Fibroblast of lung (primary cell): ENCODE measurements around the gene TTLL11. TPM values are rescaled to one million over a fixed set of nuclear protein-coding genes. Genes with fewer than 3 reads are reported as not detected.

Experiments used
- DNase-seq, 2 donors: peaks; one replicate each; pipeline versions ENCODE4 v3.0.0 to v3.0.0-alpha.2; 2010; ENCODE audit warnings: low read depth in 2 of 2
- H2AFZ ChIP-seq: 2 replicates; pipeline ENCODE4 v1.5.1; 2012; ENCODE audit warnings: low read length, control low read depth, inconsistent platforms
- H3K27ac ChIP-seq: 2 replicates; pipeline ENCODE4 v1.5.1; 2011; ENCODE audit warnings: low read length, control low read depth; ENCODE audit not compliant: insufficient read depth
- H3K27me3 ChIP-seq: 2 replicates; pipeline ENCODE4 v1.5.1; 2011; ENCODE audit warnings: mild to moderate bottlenecking, low read length; ENCODE audit not compliant: control insufficient read depth, insufficient read depth
- H3K36me3 ChIP-seq: 2 replicates; pipeline ENCODE4 v1.5.1; 2011; ENCODE audit warnings: low read length; ENCODE audit not compliant: control insufficient read depth, insufficient read depth
- H3K4me1 ChIP-seq: 2 replicates; pipeline ENCODE4 v1.5.1; 2011; ENCODE audit warnings: low read length; ENCODE audit not compliant: control insufficient read depth, insufficient read depth; ENCODE audit errors: extremely low read depth
- H3K4me2 ChIP-seq: 2 replicates; pipeline ENCODE4 v1.5.1; 2011; ENCODE audit warnings: low read length, control low read depth; ENCODE audit not compliant: insufficient read depth; ENCODE audit errors: extremely low read depth
- H3K4me3 ChIP-seq, 4 experiments: fragments of 200-600 bp in 1 of 4; sonication (generic) in 1 of 4; replicated peaks in 1 of 4; 2 replicates each; pipeline ENCODE4 v1.5.1; 2011 to 2016; ENCODE audit warnings: low read length in 4 of 4, low read depth in 3 of 4, mild to moderate bottlenecking in 3 of 4, control low read depth in 2 of 4, inconsistent platforms in 1 of 4, mixed read lengths in 1 of 4; ENCODE audit not compliant: insufficient read depth in 1 of 4; ENCODE audit errors: control extremely low read depth in 1 of 4
- H3K79me2 ChIP-seq: 2 replicates; pipeline ENCODE4 v1.5.1; 2012; ENCODE audit warnings: mild to moderate bottlenecking, low read length, inconsistent platforms; ENCODE audit not compliant: control insufficient read depth, insufficient read depth
- H3K9ac ChIP-seq: 2 replicates; pipeline ENCODE4 v1.5.1; 2011; ENCODE audit warnings: mild to moderate bottlenecking, low read length, control low read depth; ENCODE audit not compliant: insufficient read depth
- H3K9me3 ChIP-seq: 2 replicates; pipeline ENCODE4 v1.5.1; 2012; ENCODE audit warnings: low read depth, low read length; ENCODE audit not compliant: control insufficient read depth, insufficient read depth
- H4K20me1 ChIP-seq: 2 replicates; pipeline ENCODE4 v1.5.1; 2011; ENCODE audit warnings: low read length; ENCODE audit not compliant: control insufficient read depth, insufficient read depth; ENCODE audit errors: extremely low read depth
- EZH2 ChIP-seq: IDR thresholded peaks from 2 replicates; pipeline ENCODE4 v1.5.1; 2012; ENCODE audit warnings: low read length, control low read depth, mild to moderate bottlenecking; ENCODE audit errors: missing control alignments
- polyA plus RNA-seq, 2 donors: library from polyadenylated mRNA; depleted of rRNA in 1 of 2; stranded (reverse) in 1 of 2; unstranded in 1 of 2; fragments of >200 nt; gene quantifications; 2 replicates each; pipeline ENCODE4 v1.2.1, GENCODE V29; 2011 to 2012; ENCODE audit warnings: missing spikeins in 1 of 2
- total RNA-seq: library from RNA; depleted of rRNA; stranded (reverse); fragments of >200 nt; gene quantifications from 2 replicates; pipeline ENCODE4 v1.2.1, GENCODE V29; 2014
- TF ChIP-seq, protein P1 (sequence below), 2 donors: IDR thresholded peaks in 1 of 2; conservative IDR thresholded peaks in 1 of 2; 1 replicate in 1 of 2; 2 replicates in 1 of 2; pipeline ENCODE4 v1.5.1; 2011 to 2012; ENCODE audit warnings: low read length in 2 of 2, control low read depth in 1 of 2, inconsistent platforms in 1 of 2, low read depth in 1 of 2, mild to moderate bottlenecking in 1 of 2

The TTLL11 gene
- total and polyA plus RNA-seq, 2 donors (not counting 1 experiment from before 2014, with no cell fraction given), result 3.9 to 4.8 TPM

GRCh38 chr9:121991307-121991661 lies 101.8 kb downstream of the TTLL11 start:
- H3K27ac ChIP-seq, result no peak overlapping the region
- peaks cover 4% of the 10 kb centered on the region for H3K4me1 ChIP-seq
- no peaks in the 10 kb centered on the region for H4K20me1 ChIP-seq
- TF ChIP-seq, protein P1, sequence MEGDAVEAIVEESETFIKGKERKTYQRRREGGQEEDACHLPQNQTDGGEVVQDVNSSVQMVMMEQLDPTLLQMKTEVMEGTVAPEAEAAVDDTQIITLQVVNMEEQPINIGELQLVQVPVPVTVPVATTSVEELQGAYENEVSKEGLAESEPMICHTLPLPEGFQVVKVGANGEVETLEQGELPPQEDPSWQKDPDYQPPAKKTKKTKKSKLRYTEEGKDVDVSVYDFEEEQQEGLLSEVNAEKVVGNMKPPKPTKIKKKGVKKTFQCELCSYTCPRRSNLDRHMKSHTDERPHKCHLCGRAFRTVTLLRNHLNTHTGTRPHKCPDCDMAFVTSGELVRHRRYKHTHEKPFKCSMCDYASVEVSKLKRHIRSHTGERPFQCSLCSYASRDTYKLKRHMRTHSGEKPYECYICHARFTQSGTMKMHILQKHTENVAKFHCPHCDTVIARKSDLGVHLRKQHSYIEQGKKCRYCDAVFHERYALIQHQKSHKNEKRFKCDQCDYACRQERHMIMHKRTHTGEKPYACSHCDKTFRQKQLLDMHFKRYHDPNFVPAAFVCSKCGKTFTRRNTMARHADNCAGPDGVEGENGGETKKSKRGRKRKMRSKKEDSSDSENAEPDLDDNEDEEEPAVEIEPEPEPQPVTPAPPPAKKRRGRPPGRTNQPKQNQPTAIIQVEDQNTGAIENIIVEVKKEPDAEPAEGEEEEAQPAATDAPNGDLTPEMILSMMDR (conservative IDR thresholded peaks at IDR 0.05 in 1 of 2, IDR thresholded peaks at IDR 0.05 in 1 of 2; ENCODE audit: low read depth in 1 of 2, low read length in 2 of 2), result no peak
- no peak for TF ChIP-seq EZH2
- no peak overlapping the region for H3K4me3 ChIP-seq
- peaks cover 2% of the 10 kb centered on the region for H3K36me3 ChIP-seq
- H2AFZ ChIP-seq, result no peak overlapping the region
- no peaks in the 10 kb centered on the region for H3K79me2 ChIP-seq
- no peak overlapping the region for H3K4me2 ChIP-seq
- H3K27me3 ChIP-seq, result no peaks in the 10 kb centered on the region
- no peak for DNase-seq
- no peak overlapping the region for H3K9ac ChIP-seq
- H3K9me3 ChIP-seq, result no peaks in the 10 kb centered on the region

DNA sequence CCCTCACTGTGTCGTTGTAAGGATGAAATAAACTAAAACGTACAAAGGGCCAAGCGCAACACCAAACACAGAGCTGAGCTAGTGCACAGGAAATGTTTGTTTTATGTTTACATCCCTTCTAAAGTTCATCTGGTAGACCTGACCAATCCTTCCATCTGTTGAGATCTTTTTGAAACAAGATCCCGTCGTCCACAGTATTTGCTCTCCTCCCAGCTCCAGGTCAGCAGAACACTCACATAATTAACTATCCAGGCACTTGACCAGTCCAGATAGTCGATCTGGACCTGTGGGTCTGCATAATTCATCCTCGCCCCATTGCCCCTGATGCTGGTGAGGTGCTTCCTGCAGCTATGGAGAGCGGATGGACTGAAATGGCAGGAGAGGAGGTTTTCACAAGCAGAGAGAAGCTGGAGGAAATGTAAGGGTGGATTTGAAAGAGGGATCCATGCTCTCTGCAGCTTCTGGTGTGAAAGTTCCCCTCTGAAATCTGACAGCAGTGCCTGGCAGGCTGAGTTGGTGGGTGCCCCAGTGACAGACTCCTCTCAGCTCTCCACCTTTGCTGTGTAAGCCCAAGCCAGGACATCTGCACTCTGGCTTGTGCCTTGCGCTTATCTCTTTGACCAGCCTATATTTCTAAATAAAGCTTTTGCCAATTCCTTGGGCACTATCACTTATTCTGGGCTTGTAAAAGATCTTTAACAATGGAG lies 102.4 kb downstream of the TTLL11 start:
- Histone ChIP-seq H3K4me3 (no peak overlapping the region), H3K4me1 (peaks cover 4% of the 10 kb centered on the region), H3K4me2 (no peak overlapping the region), H4K20me1 (no peaks in the 10 kb centered on the region), H3K27me3 (no peaks in the 10 kb centered on the region), H3K9me3 (no peaks in the 10 kb centered on the region), H3K9ac (no peak overlapping the region), H3K27ac (no peak overlapping the region), H3K79me2 (no peaks in the 10 kb centered on the region), H2AFZ (no peak overlapping the region), H3K36me3 (peaks cover 2% of the 10 kb centered on the region)
- TF ChIP-seq EZH2, result no peak
- TF ChIP-seq, protein P1 (conservative IDR thresholded peaks at IDR 0.05 in 1 of 2, IDR thresholded peaks at IDR 0.05 in 1 of 2; ENCODE audit: low read depth in 1 of 2, low read length in 2 of 2), result no peak
- no peak for DNase-seq

- no peak overlapping the region for H3K9ac ChIP-seq
- no peak for DNase-seq
- H3K36me3 ChIP-seq, result peaks cover 2% of the 10 kb centered on the region
- H3K4me3 ChIP-seq, result no peak overlapping the region
- no peak overlapping the region for H3K4me2 ChIP-seq
- no peaks in the 10 kb centered on the region for H3K79me2 ChIP-seq
- H3K27ac ChIP-seq, result no peak overlapping the region
- H3K9me3 ChIP-seq, result no peaks in the 10 kb centered on the region
- H3K27me3 ChIP-seq, result no peaks in the 10 kb centered on the region
- no peak overlapping the region for H2AFZ ChIP-seq
- no peaks in the 10 kb centered on the region for H4K20me1 ChIP-seq
- TF ChIP-seq, protein P1 (conservative IDR thresholded peaks at IDR 0.05 in 1 of 2, IDR thresholded peaks at IDR 0.05 in 1 of 2; ENCODE audit: low read depth in 1 of 2, low read length in 2 of 2), result peak in 1 of 2 donors; percentile 17
- no peak for TF ChIP-seq EZH2
- H3K4me1 ChIP-seq, result peaks cover 8% of the 10 kb centered on the region
Observed at GRCh38 chr9:121989010-121989409, 104.1 kb downstream of the TTLL11 start.
